ENCODE results near the gene DEXI.

- TF ChIP-seq, protein P1, sequence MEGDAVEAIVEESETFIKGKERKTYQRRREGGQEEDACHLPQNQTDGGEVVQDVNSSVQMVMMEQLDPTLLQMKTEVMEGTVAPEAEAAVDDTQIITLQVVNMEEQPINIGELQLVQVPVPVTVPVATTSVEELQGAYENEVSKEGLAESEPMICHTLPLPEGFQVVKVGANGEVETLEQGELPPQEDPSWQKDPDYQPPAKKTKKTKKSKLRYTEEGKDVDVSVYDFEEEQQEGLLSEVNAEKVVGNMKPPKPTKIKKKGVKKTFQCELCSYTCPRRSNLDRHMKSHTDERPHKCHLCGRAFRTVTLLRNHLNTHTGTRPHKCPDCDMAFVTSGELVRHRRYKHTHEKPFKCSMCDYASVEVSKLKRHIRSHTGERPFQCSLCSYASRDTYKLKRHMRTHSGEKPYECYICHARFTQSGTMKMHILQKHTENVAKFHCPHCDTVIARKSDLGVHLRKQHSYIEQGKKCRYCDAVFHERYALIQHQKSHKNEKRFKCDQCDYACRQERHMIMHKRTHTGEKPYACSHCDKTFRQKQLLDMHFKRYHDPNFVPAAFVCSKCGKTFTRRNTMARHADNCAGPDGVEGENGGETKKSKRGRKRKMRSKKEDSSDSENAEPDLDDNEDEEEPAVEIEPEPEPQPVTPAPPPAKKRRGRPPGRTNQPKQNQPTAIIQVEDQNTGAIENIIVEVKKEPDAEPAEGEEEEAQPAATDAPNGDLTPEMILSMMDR (IDR thresholded peaks at IDR 0.05), result no peak
- TF ChIP-seq POLR2A (IDR thresholded peaks at IDR 0.05), result no peak
- no peak for TF ChIP-seq POLR2AphosphoS5 (IDR thresholded peaks at IDR 0.05; ENCODE audit: insufficient read depth in 1 of 2, low read depth in 1 of 2)
Measured at GRCh38 chr16:10937068-10937859, 5.0 kb downstream of the DEXI start.
